OCI-LY7 (cell line): ENCODE data around the gene OTUD4.

Experiments
- EZH2phosphoT487 ChIP-seq: fragments of 200-600 bp; sonication (generic); IDR thresholded peaks from 2 replicates; pipeline ENCODE4 v1.6.1; 2018; ENCODE audit warnings: low read depth, borderline replicate concordance, mild to moderate bottlenecking, mixed run types, antibody characterized with exemption, low read length, moderate library complexity, mixed read lengths
- TF ChIP-seq, protein P1 (sequence below): fragments of 200-600 bp; sonication (generic); conservative IDR thresholded peaks from 2 replicates; pipeline ENCODE4 v1.5.1; 2014; ENCODE audit warnings: mild to moderate bottlenecking, antibody characterized with exemption, low read length, moderate library complexity, mixed read lengths

DNA sequence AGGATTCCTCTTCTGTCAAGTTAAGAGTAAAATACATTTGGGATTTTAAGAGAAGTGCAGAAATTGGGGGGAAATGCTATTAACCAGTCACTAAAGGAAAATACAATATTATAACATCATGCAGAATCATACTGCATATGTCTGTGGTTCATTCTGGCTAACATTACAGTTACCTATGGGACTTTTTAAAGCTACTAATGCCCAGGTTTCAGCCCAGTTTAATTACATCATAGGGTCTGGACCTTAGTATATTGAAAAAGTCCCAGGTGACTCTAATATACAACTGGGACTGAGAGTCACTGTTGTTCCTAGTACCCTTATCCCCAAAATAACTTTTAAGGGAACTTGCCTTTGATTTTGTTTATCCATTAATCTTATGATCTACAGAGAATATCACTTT, 72.3 kb downstream of the OTUD4 start:
- TF ChIP-seq, protein P1, sequence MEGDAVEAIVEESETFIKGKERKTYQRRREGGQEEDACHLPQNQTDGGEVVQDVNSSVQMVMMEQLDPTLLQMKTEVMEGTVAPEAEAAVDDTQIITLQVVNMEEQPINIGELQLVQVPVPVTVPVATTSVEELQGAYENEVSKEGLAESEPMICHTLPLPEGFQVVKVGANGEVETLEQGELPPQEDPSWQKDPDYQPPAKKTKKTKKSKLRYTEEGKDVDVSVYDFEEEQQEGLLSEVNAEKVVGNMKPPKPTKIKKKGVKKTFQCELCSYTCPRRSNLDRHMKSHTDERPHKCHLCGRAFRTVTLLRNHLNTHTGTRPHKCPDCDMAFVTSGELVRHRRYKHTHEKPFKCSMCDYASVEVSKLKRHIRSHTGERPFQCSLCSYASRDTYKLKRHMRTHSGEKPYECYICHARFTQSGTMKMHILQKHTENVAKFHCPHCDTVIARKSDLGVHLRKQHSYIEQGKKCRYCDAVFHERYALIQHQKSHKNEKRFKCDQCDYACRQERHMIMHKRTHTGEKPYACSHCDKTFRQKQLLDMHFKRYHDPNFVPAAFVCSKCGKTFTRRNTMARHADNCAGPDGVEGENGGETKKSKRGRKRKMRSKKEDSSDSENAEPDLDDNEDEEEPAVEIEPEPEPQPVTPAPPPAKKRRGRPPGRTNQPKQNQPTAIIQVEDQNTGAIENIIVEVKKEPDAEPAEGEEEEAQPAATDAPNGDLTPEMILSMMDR: no peak
- no peak for TF ChIP-seq EZH2phosphoT487
